ENCODE results near the gene CDH23. TPM values are rescaled to one million over a fixed set of nuclear protein-coding genes. Genes with fewer than 3 reads are reported as not detected.

CDH23 gene
- total RNA-seq, 1 experiment from 2014 or later, result 2.9 TPM

DNA sequence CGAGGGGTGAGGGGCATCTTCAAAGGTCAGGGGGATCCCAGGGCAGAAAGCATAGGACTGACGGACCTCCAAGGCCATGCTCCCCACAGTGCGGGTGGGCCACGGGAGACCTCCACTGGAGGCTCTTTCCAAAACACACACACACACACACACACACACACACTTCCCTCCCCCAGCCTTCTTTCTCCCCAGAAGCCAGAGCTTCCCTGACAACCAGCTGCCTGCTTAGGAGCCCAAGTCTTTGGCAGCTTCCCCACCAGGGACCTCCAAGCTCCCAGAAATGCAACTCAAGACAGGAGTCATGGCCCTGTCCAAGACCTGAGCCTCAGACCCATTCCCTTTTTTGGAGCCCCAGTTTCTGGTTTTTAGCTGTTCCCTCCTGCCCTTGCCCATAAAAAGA, 323.6 kb downstream of the CDH23 start:
- H3K27ac Mint-ChIP-seq, result no peak overlapping the region
- H3K4me3 Mint-ChIP-seq, result no peak overlapping the region
- ChIA-PET CTCF (interaction anchor here (0.6 to 5.6 kb wide), 7 partner anchors 9 to 401 kb away, joined by 3 to 33 read pairs (median 6); partner anchors contain the start of genes SLC29A3 and VSIR), POLR2A (interaction anchor here (0.6 kb wide), 1 partner anchor 53 kb away, joined by 4 read pairs; no protein-coding TSS in a partner anchor)
- ATAC-seq (no peak), DNase-seq (ENCODE audit: low spot score) (no peak)
- peaks cover 9% of the 10 kb centered on the region for H3K4me1 Mint-ChIP-seq
- no peaks in the 10 kb centered on the region for H3K36me3 Mint-ChIP-seq
- H3K27me3 Mint-ChIP-seq (ENCODE audit: low read depth), result peaks cover 3% of the 10 kb centered on the region; the same call in 1 of the 2 replicates
- H3K9me3 Mint-ChIP-seq, result no peaks in the 10 kb centered on the region
- TF ChIP-seq SOX15 (CRISPR knock-in tag; IDR thresholded peaks at IDR 0.05) (no peak), RELA (CRISPR knock-in tag; IDR thresholded peaks at IDR 0.05; ENCODE audit: borderline replicate concordance) (0 out of 2 replicates have a peak, but pooled peaks have one; percentile 31)

- no peak overlapping the region for H3K4me3 Mint-ChIP-seq
- ATAC-seq, result no peak
- DNase-seq (ENCODE audit: low spot score), result no peak
- H3K36me3 Mint-ChIP-seq, result no peaks in the 10 kb centered on the region
- CTCF ChIA-PET, result interaction anchor here (1.2 to 5.6 kb wide), 3 partner anchors 13 to 26 kb away, joined by 4 to 33 read pairs (median 26); no protein-coding TSS in a partner anchor
- peaks cover 9% of the 10 kb centered on the region for H3K4me1 Mint-ChIP-seq
- H3K27ac Mint-ChIP-seq, result no peak overlapping the region
- H3K27me3 Mint-ChIP-seq (ENCODE audit: low read depth), result peaks cover 3% of the 10 kb centered on the region; the same call in 1 of the 2 replicates
- POLR2A ChIA-PET, result no interaction called here
- no peaks in the 10 kb centered on the region for H3K9me3 Mint-ChIP-seq
- TF ChIP-seq GTF2I (CRISPR knock-in tag; conservative IDR thresholded peaks at IDR 0.05) (no peak), HMGA2 (CRISPR knock-in tag; IDR thresholded peaks at IDR 0.05) (no peak), NFE2L1 (CRISPR knock-in tag; IDR thresholded peaks at IDR 0.05) (no peak), USF2 (CRISPR knock-in tag; IDR thresholded peaks at IDR 0.05) (no peak), SMAD4 (CRISPR knock-in tag; IDR thresholded peaks at IDR 0.05) (no peak), RORB (CRISPR knock-in tag; IDR thresholded peaks at IDR 0.05) (no peak), TP53 (CRISPR knock-in tag; IDR thresholded peaks at IDR 0.05) (no peak), AR (CRISPR knock-in tag; IDR thresholded peaks at IDR 0.05) (no peak), TEAD1 (CRISPR knock-in tag; IDR thresholded peaks at IDR 0.05) (no peak), ZNF423 (CRISPR knock-in tag; IDR thresholded peaks at IDR 0.05) (no peak)
- TF ChIP-seq, protein P1, sequence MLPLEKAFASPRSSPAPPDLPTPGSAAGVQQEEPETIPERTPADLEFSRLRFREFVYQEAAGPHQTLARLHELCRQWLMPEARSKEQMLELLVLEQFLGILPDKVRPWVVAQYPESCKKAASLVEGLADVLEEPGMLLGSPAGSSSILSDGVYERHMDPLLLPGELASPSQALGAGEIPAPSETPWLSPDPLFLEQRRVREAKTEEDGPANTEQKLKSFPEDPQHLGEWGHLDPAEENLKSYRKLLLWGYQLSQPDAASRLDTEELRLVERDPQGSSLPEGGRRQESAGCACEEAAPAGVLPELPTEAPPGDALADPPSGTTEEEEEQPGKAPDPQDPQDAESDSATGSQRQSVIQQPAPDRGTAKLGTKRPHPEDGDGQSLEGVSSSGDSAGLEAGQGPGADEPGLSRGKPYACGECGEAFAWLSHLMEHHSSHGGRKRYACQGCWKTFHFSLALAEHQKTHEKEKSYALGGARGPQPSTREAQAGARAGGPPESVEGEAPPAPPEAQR (CRISPR knock-in tag; IDR thresholded peaks at IDR 0.05), result no peak
- TF ChIP-seq, protein P2, sequence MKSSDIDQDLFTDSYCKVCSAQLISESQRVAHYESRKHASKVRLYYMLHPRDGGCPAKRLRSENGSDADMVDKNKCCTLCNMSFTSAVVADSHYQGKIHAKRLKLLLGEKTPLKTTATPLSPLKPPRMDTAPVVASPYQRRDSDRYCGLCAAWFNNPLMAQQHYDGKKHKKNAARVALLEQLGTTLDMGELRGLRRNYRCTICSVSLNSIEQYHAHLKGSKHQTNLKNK (CRISPR knock-in tag; IDR thresholded peaks at IDR 0.05), result no peak
- TF ChIP-seq, protein P3, sequence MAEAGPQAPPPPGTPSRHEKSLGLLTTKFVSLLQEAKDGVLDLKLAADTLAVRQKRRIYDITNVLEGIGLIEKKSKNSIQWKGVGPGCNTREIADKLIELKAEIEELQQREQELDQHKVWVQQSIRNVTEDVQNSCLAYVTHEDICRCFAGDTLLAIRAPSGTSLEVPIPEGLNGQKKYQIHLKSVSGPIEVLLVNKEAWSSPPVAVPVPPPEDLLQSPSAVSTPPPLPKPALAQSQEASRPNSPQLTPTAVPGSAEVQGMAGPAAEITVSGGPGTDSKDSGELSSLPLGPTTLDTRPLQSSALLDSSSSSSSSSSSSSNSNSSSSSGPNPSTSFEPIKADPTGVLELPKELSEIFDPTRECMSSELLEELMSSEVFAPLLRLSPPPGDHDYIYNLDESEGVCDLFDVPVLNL (CRISPR knock-in tag; IDR thresholded peaks at IDR 0.05; ENCODE audit: borderline replicate concordance, low read depth), result no peak
- TF ChIP-seq, protein P4, sequence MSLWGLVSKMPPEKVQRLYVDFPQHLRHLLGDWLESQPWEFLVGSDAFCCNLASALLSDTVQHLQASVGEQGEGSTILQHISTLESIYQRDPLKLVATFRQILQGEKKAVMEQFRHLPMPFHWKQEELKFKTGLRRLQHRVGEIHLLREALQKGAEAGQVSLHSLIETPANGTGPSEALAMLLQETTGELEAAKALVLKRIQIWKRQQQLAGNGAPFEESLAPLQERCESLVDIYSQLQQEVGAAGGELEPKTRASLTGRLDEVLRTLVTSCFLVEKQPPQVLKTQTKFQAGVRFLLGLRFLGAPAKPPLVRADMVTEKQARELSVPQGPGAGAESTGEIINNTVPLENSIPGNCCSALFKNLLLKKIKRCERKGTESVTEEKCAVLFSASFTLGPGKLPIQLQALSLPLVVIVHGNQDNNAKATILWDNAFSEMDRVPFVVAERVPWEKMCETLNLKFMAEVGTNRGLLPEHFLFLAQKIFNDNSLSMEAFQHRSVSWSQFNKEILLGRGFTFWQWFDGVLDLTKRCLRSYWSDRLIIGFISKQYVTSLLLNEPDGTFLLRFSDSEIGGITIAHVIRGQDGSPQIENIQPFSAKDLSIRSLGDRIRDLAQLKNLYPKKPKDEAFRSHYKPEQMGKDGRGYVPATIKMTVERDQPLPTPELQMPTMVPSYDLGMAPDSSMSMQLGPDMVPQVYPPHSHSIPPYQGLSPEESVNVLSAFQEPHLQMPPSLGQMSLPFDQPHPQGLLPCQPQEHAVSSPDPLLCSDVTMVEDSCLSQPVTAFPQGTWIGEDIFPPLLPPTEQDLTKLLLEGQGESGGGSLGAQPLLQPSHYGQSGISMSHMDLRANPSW (CRISPR knock-in tag; conservative IDR thresholded peaks at IDR 0.05; ENCODE audit: low read depth), result no peak
- TF ChIP-seq, protein P5, sequence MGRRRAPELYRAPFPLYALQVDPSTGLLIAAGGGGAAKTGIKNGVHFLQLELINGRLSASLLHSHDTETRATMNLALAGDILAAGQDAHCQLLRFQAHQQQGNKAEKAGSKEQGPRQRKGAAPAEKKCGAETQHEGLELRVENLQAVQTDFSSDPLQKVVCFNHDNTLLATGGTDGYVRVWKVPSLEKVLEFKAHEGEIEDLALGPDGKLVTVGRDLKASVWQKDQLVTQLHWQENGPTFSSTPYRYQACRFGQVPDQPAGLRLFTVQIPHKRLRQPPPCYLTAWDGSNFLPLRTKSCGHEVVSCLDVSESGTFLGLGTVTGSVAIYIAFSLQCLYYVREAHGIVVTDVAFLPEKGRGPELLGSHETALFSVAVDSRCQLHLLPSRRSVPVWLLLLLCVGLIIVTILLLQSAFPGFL (CRISPR knock-in tag; IDR thresholded peaks at IDR 0.05; ENCODE audit: borderline replicate concordance), result no peak
These were observed 324.6 kb downstream of the CDH23 start for GRCh38 chr10:71721313-71721712.

Measured in WTC11 (cell line).